ENCODE data around the gene NUP188.
A peak's percentile ranks its signal among the peaks of the same experiment; 100 is the strongest.

NUP188 gene

GRCh38 chr9:129036241-129036922, 88.9 kb downstream of the NUP188 start, which contains the start of gene MIGA2:
Gene MIGA2, plus strand, starts transcription at chr9:129036626. Its CDS starts 3,969 bp downstream, at chr9:129040595.
- peak; percentile 92 for DNase-seq
- H3K9me3 Mint-ChIP-seq, result no peaks in the 10 kb centered on the region
- H3K4me1 Mint-ChIP-seq, result peaks cover 27% of the 10 kb centered on the region
- peak within 1 kb of the TSS; percentile 96 for H3K4me3 Mint-ChIP-seq
- peak within 1 kb of the TSS; percentile 70 for H3K27ac Mint-ChIP-seq
- H3K27me3 Mint-ChIP-seq (ENCODE audit: low read depth, poor library complexity), result peaks cover 14% of the 10 kb centered on the region
- no peak for TF ChIP-seq CTCF (IDR thresholded peaks at IDR 0.05)
- peaks cover 4% of the 10 kb centered on the region for H3K36me3 Mint-ChIP-seq (ENCODE audit: low read depth)

- no peak for DNase-seq
- H3K9me3 Mint-ChIP-seq, result no peaks in the 10 kb centered on the region
- TF ChIP-seq CTCF (IDR thresholded peaks at IDR 0.05), result no peak
- H3K27me3 Mint-ChIP-seq (ENCODE audit: low read depth, poor library complexity), result peaks cover 14% of the 10 kb centered on the region
- H3K36me3 Mint-ChIP-seq (ENCODE audit: low read depth), result peaks cover 4% of the 10 kb centered on the region
- peak overlapping the region; percentile 96 for H3K4me3 Mint-ChIP-seq
- H3K4me1 Mint-ChIP-seq, result peaks cover 27% of the 10 kb centered on the region
- no peak overlapping the region for H3K27ac Mint-ChIP-seq
Observed at GRCh38 chr9:129036923-129037766, 89.6 kb downstream of the NUP188 start.

GRCh38 chr9:129037767-129038098, 90.2 kb downstream of the NUP188 start:
- Mint-ChIP-seq H3K27me3 (ENCODE audit: low read depth, poor library complexity) (peaks cover 14% of the 10 kb centered on the region), H3K36me3 (ENCODE audit: low read depth) (peaks cover 10% of the 10 kb centered on the region), H3K9me3 (no peaks in the 10 kb centered on the region), H3K4me1 (peaks cover 27% of the 10 kb centered on the region), H3K27ac (no peak overlapping the region), H3K4me3 (peak overlapping the region; percentile 96)
- DNase-seq, result no peak
- no peak for TF ChIP-seq CTCF (IDR thresholded peaks at IDR 0.05)

- peaks cover 27% of the 10 kb centered on the region for H3K4me1 Mint-ChIP-seq
- H3K9me3 Mint-ChIP-seq, result no peaks in the 10 kb centered on the region
- no peak for TF ChIP-seq CTCF (IDR thresholded peaks at IDR 0.05)
- DNase-seq, result no peak
- H3K27ac Mint-ChIP-seq, result no peak overlapping the region
- peak overlapping the region; percentile 96 for H3K4me3 Mint-ChIP-seq
- H3K27me3 Mint-ChIP-seq (ENCODE audit: low read depth, poor library complexity), result peaks cover 10% of the 10 kb centered on the region
- H3K36me3 Mint-ChIP-seq (ENCODE audit: low read depth), result peaks cover 10% of the 10 kb centered on the region
Observed at GRCh38 chr9:129038109-129038852, 90.8 kb downstream of the NUP188 start.

GRCh38 chr9:129040113-129040643, 92.7 kb downstream of the NUP188 start:
- Mint-ChIP-seq H3K36me3 (ENCODE audit: low read depth) (peaks cover 16% of the 10 kb centered on the region), H3K4me1 (peaks cover 27% of the 10 kb centered on the region), H3K27ac (peak overlapping the region; percentile 92)

More at GRCh38 chr9:129040113-129040643, 92.7 kb downstream of the NUP188 start:
- Mint-ChIP-seq H3K4me3 (no peak overlapping the region), H3K9me3 (no peaks in the 10 kb centered on the region), H3K27me3 (ENCODE audit: low read depth, poor library complexity) (peaks cover 6% of the 10 kb centered on the region)
- DNase-seq, result no peak
- TF ChIP-seq CTCF (IDR thresholded peaks at IDR 0.05), result no peak
